HTR-8/SVneo (cell line): ENCODE measurements around the gene PSG7.
"Not testable (repeated sequence)": the region's sequence is repeated elsewhere in the genome, so short reads cannot be mapped to it uniquely, and the experiment has no call there.

Experiments used
- DNase-seq: peaks from one replicate; pipeline ENCODE4 v3.0.0; 2011; ENCODE audit warnings: low spot score, mixed read lengths; ENCODE audit not compliant: insufficient read length
- FAIRE-seq: peaks from 2 replicates; lab custom pipeline; 2011; peaks lifted over from hg19 to GRCh38; lab: Jason Lieb, UNC

The PSG7 gene

DNA sequence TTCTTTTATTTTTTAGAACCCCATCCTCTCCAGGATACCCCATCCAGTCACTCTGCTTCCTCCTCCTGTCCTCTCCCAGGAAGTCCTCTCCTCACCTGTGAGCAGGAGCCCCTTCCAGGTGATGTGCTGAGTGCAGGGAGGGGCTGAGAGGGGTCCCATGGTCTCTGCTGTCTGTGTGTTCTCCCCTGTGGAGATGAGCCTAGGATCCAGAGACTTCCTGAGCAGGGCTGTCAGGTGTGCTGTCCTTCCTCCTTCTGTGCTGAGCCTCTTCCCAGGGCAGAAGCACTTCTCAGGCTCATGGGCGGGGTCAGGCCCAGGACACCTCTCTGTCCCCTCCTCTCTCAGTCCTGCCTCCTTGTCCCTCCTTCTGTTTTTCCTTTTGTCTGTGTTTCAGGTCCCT, 19.4 kb downstream of the PSG7 start, which contains the start of gene PSG6:
Gene PSG6 (minus strand): TSS at position 261 of the 400 bp plus-strand sequence. CDS start 102 bp downstream, at position 159.
- FAIRE-seq, DNase-seq: not testable (repeated sequence)

DNA sequence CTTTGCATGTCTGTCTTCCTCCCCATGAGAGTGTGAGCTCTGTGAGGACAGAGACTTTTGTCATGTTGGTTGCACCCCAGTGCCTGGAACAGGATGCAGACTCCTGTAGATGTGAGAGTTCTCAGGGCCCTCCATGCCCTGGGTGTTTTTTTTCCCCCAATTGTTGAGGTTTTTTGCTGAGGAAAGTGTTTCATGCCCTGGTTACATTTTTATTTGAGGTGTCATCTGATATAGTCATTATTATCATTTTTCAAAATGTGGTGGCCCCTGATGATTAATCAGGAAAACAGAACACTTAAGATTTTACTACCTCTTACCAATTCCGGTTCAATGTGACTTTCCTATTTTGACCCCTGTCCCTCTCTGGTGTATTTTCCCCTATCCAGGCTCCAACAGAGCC, 20.1 kb downstream of the PSG7 start:
- FAIRE-seq, DNase-seq: not testable (repeated sequence)

DNA sequence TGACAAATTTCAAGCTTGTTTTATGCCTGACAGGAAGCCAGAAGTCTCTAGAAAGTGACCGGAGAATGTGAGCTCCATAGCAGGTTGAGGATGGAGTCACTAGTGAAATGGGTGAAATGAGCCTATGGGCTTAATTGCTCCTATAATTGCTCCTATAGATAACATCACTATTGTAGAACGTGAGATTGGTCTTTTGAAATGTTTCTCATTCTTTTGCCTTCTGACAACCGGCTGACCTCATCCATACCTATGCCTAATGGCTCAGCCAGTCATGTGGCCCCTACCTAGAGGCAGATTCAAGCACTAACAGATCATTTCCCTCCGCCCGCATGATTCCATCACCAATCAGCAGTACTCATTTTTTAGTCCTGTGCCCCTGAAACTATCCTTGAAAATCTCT, 23.5 kb downstream of the PSG7 start:
- not testable (repeated sequence) for FAIRE-seq, DNase-seq

DNA sequence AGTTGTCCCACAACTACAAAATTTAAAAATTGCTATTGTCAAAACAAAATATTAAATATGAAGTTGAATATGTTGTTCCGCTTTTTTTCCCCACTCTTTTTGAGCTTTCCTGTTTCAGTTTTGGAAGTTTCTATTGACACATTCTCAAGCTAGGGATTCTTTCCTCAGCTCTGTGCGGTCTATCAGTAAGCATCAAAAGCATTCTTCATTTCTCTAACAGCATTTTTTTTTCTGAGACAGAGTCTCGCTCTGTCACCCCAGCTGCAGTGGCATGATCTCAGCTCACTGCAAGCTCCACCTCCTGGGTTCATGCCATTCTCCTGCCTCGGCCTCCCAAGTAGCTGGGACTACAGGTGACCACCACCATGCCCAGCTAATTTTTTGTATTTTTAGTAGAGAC, 24.1 kb downstream of the PSG7 start:
- not testable (repeated sequence) for FAIRE-seq, DNase-seq

DNA sequence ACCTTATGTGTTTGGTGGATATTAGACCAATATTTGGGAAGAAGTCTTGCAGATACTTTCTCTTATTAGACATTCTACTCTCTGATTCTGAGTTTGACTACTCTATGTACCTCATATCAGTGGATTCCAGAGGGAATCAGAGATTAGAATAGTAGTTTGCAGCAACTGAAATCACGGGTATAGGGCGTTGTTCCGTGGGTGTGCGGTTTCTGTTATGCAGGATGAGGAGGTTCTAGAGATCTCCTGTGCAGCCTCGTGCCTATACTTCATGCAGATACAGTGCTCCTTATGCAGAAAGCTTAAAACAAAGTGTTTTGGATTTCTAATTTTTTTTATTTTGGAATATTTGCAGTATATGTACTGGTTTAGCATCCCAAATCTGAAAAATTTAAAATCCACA, 25.3 kb downstream of the PSG7 start:
- not testable (repeated sequence) for DNase-seq, FAIRE-seq

DNA sequence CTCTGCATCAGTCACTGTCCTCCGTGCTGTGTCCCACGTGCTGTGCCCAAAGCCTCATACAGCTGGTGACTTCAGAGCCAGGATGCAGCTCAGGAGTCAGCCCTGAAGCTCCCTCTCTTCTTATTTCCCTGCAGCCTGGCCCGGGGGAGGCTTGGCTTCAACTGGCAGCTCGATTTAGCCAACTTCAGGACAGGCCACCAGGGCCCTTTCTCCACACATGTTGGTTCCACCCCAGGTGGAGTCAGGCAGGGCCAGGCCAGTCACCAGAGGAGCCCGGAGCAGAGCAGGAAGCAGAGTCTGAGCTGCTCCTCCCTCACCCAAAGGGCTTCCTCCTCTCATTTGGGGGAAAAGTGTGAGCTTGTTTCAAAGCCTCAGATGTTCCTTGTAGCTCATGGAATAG, 30.8 kb downstream of the PSG7 start:
- FAIRE-seq = not testable (repeated sequence)

DNA sequence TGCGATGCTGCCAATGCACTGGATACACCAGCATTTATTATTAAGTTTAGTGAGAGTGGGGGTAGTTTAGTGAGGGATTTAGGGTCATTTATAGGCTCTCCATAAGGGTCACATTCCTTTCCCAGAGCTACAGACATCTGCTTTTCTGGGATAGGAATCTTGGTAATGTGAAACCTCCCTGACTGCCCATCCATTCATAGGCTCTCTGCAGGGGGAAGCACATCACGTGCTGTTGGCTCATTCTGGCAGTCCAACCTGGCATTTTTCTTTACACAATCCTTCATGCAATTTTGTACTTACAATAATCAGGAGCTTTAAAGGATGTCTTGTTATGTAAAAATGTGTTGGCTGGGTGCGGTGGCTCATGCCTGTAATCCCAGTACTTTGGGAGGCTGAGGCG, 36.4 kb downstream of the PSG7 start:
- not testable (repeated sequence) for DNase-seq, FAIRE-seq

More for the DNA sequence above, 30.8 kb downstream of the PSG7 start:
- DNase-seq = not testable (repeated sequence)

DNA sequence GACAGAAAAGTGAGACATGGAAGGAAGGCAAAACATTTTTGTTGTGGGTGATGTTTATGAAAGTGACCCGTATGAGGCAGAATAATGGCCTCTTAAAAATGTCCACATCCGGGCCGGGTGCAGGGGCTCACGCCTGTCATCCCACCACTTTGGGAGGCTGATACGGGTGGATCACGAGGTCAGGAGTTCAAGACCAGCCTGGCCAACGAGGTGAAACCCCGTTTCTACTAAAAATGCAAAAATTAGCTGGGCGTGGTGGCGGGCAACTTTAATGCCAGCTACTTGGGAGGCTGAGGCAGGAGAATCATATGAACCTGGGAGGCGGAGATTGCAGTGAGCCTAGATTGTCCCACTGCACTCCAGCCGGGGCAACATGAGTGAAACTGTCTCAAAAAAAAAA, 37.3 kb downstream of the PSG7 start:
- not testable (repeated sequence) for DNase-seq, FAIRE-seq

DNA sequence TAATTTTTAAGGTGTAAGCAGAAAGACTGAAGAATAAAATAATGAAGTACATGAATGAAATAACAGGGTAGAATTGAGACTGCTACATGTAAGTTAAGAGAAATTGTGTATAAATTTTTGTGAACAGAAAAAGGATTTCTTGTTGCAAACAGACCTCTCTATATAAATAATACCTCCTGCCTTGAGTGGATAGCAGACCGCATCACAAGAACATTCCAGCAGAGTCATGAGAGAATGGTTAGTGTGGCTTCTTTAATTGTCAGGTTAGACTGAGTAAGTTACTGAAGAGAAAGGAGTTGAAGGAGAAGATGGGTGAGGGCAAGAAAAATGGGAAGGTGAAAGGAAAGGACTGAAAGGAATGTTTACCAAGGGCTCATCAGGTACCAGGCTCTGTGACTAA, 37.9 kb downstream of the PSG7 start:
- not testable (repeated sequence) for DNase-seq, FAIRE-seq

DNA sequence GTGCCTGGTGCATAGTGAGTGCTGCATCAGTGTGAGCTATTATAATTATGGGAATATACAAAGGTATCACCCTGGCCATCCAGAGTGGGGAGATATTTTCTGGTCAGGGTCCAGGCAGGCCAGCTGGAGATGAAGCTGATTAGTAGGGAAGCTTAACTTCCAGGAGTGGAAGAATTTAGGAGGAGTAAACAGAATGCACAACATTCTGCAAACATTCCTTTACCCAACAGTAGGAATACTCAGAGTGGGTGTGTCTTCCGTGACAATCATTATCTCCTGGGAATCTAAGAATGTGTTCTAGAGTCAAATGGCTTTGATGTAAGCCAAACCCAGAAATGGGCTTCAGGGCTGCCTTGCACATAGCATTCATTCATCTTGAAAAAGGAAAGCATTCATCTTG, 38.4 kb downstream of the PSG7 start:
- FAIRE-seq, DNase-seq: not testable (repeated sequence)

DNA sequence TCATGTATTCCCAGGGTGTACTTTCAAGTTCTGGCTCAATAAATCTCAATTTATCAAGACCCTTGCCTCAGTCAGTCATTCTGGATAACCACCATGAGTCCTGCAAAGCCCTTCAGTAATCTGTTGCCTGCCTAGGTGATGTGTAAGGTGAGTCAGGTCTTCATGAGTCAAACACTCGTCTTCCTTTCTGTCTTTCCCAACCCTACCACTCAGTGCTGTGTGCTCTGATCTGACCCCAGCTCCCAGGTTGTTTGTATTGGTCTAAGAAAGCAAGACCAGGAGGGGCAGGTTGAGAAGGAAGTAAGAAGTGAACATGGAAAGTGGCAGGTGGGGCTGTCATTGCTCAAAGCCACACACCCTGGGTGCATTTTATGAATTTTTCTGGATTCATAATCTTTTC, 39.3 kb downstream of the PSG7 start:
- not testable (repeated sequence) for FAIRE-seq, DNase-seq

DNA sequence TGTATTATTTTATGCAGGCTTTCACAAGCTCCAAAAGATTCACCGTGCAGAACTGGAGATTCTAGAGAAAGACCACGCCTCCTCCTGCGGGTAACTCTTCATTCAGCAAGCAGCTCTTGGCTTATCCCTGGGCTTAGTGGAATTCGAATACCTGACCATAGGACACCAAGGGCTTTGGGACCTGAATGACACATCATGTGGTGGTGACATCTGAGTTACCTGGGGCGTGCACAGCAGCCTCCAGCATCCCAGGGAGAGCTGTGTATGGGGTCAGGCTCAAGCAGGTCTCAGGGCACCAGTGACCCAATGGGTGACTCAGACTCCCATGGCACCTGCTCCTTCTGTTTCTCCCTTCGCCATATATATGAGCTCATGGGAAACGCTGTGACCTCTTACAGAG, 46.6 kb downstream of the PSG7 start:
- DNase-seq, FAIRE-seq: not testable (repeated sequence)

DNA sequence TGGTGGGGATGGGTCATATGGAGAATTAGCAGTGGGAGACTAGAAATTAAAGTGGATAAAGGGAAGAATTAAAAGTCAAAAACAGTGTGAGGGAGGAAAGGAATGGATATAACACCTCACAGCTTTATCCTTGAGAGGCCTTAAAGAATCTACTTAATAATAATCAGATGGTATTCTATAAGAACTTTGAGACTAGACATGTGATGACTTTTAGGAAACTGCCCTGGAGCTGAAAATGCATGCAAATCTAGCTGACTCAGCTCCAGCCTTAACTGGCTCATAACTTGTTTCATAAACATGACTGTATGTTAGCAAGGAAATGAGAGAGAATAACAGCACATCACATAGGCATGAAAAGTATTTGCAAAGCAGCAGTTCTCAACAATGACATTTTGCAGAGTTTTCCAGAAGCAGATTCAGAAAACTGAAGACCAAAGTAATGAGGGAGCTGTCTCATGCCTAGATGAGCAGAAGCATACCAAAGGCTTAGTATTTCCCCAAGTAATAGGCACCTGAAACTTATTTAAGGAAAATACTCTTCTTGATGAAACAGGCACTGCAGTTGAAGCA, 49.0 kb downstream of the PSG7 start:
- not testable (repeated sequence) for DNase-seq
- FAIRE-seq = peak; percentile 80

DNA sequence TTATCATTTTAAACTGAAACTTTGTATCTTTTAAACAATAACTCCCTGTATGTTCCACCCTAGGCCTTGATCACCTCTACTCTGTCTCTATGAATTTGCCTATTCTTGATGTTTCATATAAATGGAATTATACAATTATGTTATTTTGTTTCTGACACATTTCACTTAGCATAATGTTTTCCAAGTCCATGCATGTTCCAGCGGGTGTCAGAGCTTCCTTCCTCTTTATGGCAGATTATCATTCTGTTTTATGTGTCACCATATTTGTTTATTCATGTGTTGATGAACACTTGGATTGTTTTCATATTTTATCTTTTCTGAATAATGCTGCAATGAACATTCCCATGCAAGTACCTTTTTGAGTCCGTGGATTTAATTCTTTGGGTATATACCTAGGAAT, 54.3 kb downstream of the PSG7 start:
- not testable (repeated sequence) for DNase-seq, FAIRE-seq

DNA sequence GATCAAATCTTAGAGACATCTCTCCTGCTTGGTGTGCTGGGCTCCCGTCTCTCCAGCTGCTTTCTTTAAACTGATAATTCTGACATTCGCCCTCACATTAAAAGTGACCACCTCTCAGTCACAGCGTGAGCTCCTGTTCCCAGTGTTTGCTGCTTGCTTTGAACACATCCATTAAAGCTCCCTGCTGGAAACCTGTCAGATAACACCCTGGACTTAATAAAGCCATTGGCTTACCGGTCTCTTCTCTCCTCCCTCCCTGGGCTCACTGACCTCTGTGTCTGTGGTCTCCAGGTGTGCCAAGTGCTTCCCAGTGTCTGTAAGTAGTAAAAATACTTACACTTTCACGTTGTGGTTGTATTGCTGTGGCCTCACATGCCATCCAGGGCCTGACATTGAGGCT, 55.0 kb downstream of the PSG7 start:
- FAIRE-seq = not testable (repeated sequence)

DNA sequence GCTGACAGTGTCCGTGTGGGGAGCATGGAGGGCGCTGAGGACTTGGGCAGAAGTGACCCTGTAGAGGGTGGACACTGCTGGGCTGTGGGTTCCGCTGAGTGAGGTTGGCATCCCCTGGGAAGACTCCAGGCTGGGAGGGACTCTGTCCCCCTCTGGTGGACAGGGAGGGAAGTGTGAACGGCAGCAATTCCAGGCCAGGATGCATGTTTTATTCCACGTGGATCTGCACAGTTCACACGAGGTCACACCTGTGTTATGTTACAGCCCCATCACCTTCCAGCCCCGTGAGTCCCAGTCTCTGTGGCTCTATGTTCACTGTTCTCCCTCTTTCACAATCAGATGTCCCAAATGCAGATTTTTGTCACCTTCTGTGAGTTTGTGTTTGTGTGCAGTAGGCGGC, 55.7 kb downstream of the PSG7 start:
- not testable (repeated sequence) for FAIRE-seq
- DNase-seq = peak; percentile 12

More for the DNA sequence above, 55.0 kb downstream of the PSG7 start:
- not testable (repeated sequence) for DNase-seq

DNA sequence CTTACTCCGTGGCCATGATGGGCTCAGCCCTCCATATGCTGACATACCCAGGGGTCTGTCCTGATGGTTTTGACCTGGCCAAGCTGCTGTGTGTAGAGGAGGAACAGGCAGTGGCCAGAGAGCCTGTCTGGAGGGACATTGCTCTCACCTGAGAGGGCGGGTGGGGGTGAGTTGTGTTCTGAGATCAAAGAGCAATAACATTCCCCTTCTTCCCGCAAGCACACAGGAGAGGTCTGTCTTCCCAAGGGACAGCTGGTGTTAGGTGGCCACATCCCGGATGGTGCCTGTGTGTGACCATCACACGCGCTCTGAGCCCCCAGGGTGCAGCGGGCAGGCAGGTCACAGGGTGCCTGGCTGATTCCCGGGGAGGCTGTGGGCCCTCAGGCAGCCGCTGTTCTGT, 56.4 kb downstream of the PSG7 start:
- FAIRE-seq, DNase-seq: not testable (repeated sequence)

DNA sequence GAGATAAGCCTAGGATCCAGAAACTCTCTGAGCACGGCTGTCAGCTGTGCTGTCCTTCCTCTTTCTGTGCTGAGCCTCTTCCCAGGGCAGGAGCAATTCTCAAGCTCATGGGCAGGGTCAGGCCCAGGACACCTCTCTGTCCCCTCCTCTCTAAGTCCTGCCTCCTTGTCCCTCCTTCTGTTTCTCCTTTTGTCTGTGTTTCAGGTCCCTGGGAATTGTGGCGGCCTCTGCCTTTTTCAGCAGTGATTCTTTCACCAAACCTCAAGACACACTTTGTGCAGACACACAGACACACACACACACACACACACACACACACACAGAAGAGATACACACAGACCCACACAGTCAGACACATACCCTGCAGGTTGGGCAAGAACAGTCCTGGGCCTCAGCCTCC, 57.4 kb downstream of the PSG7 start, which contains the start of gene PSG1:
Gene PSG1 (minus strand): TSS at position 101 of the 400 bp plus-strand sequence. CDS start 132 bp downstream, outside the sequence.
- DNase-seq (no peak), FAIRE-seq (no peak)

DNA sequence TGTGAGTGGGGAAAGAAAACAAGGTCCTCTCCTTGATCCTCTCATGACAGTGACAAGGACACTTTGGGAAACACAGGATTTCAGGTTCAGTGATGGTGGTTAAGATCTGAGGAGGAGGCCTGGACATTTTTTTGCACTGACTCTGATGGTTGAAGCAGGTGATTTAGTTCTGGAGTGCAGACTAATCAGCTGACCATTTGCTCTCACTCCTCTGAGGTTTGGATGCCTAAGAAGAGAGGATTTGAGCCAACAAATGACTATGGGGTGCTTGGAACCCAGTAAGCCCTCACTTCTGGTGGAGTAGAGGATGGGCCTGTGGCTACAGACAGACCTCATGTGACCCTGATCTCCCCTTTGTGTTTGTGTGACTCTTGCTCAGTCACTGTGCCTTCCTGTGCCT, 60.4 kb downstream of the PSG7 start:
- not testable (repeated sequence) for DNase-seq, FAIRE-seq

DNA sequence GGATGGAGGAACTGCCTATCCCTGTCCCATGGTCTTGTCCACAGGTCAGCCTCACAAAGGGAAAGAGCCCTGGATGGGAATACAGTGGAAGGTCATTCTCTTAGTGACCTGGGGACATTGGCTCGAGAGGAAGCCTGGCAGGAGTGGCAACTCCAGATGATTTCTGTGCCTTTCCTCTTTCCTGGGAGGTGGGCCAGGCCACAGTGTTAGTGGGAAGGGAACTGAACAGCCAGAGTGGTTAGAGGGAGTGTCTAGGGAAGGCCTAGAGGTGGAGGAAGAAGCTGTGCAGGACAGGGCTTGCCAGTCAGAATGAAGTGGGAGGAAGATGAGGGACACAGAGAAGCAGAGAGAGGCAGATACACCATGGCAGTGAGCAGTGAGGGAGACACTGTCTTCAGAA, 61.1 kb downstream of the PSG7 start:
- FAIRE-seq, DNase-seq: not testable (repeated sequence)

DNA sequence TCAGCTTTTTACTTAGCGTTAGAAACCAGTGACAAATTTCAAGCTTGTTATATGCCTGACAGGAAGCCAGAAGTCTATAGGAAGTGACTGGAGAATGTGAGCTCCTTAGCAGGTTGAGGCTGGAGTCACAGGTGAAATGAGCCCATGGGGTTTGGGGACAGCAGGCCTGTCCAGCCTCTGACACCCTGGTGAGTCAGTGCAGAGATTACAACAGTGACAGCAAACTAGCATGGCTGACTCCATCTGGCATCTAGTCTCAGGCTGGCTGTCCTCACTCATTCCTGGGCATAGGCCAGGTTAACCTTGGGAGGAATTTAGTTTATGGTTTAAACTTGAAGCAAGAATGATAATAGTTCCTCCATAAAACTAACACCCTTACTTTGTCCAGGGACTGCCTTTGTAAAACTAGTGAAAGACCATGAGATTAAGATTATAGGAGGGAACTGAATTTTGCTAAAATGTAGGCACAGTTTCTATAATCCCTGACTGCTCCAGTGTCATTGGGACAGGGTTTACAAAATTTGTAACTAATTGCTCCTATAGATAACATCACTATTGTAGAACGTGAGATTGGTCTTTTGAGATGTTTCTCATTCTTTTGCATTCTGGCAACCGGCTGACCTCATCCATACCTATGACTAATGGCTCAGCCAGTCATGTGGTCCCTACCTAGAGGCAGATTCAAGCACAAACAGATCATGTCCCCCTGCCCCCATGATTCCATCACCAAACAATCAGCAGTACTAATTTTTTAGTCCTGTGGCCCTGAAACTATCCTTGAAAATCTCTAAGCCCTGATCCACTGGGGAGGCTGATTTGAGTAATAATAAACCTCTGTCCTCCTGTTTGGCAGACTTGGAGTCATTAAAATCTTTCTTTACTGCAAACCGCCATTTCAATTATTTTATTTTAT, 61.9 kb downstream of the PSG7 start:
- DNase-seq = peak; percentile 27
- not testable (repeated sequence) for FAIRE-seq
